ENCODE results near the gene ERVV-1. TPM values are rescaled to one million over a fixed set of nuclear protein-coding genes. Genes with fewer than 3 reads are reported as not detected.
A peak's percentile ranks its signal among the peaks of the same experiment; 100 is the strongest.

The ERVV-1 gene
- total and polyA plus RNA-seq, 7 experiments from 2014 or later, result not detected

- H3K9me3 ChIP-seq (ENCODE audit: control insufficient read depth in 2 of 3, low read length in 3 of 3), result peaks cover 0 to 29% (median 0%) of the 10 kb centered on the region in 3 experiments
- no peak for ATAC-seq
- intact Hi-C loops (cut with micrococcal nuclease), result loop anchor here (5.0 kb wide), 2 partner anchors 94 to 206 kb away; partner anchors contain the start of gene ZNF320 (in 1 of the 2)
Measured at GRCh38 chr19:52990759-52991418, 22.8 kb upstream of the ERVV-1 start.

GRCh38 chr19:52991484-52991883, 22.2 kb upstream of the ERVV-1 start:
- Mint-ChIP-seq H3K4me3 (peak overlapping the region in 6 of 10 donors; percentile 20 to 92 (median 83)), H3K27me3 (peaks cover 0 to 22% (median 9%) of the 10 kb centered on the region in 5 donors), H3K36me3 (peaks cover 17 to 48% (median 26%) of the 10 kb centered on the region in 5 donors), H3K4me1 (peaks cover 8 to 26% (median 14%) of the 10 kb centered on the region in 7 donors), H3K27ac (peak overlapping the region in 1 of 9 donors; percentile 24), H3K9me3 (peaks cover 13 to 78% (median 30%) of the 10 kb centered on the region in 11 donors)
- no peak for DNase-seq
- Histone ChIP-seq H3K4me1 (ENCODE audit: control insufficient read depth in 2 of 2, insufficient read depth in 2 of 2, low read length in 2 of 2) (peaks cover 0 to 6% of the 10 kb centered on the region in 2 donors), H3K9me3 (ENCODE audit: control insufficient read depth in 2 of 3, low read length in 3 of 3) (peaks cover 0 to 23% (median 0%) of the 10 kb centered on the region in 3 experiments), H3K4me3 (ENCODE audit: low read length) (no peak overlapping the region), H3K36me3 (ENCODE audit: control insufficient read depth in 2 of 3, insufficient read depth in 3 of 3, low read length in 3 of 3) (peaks cover 0 to 29% (median 0%) of the 10 kb centered on the region in 3 experiments), H3K27me3 (ENCODE audit: control insufficient read depth in 2 of 2, insufficient read depth in 2 of 2, low read length in 2 of 2) (no peaks in the 10 kb centered on the region), H3K27ac (ENCODE audit: low read depth, low read length) (no peak overlapping the region)
- ATAC-seq, result no peak
- intact Hi-C loops (cut with micrococcal nuclease), result loop anchor here (5.0 kb wide), 2 partner anchors 94 to 206 kb away; partner anchors contain the start of gene ZNF320 (in 1 of the 2)
- CTCF ChIA-PET, result no interaction called here
- POLR2A ChIA-PET, result interaction anchor here (1.0 kb wide), 1 partner anchor 622 kb away, joined by 3 read pairs; the partner anchor contains the start of gene ZNF880

More at GRCh38 chr19:52990759-52991418, 22.8 kb upstream of the ERVV-1 start:
- Mint-ChIP-seq H3K36me3 (peaks cover 20 to 54% (median 29%) of the 10 kb centered on the region in 5 donors), H3K4me3 (peak overlapping the region in 1 of 10 donors; percentile 21), H3K27ac (no peak overlapping the region), H3K4me1 (peaks cover 8 to 26% (median 14%) of the 10 kb centered on the region in 7 donors), H3K9me3 (peaks cover 15 to 79% (median 36%) of the 10 kb centered on the region in 11 donors), H3K27me3 (peaks cover 0 to 22% (median 9%) of the 10 kb centered on the region in 5 donors)
- ChIA-PET POLR2A (interaction anchor here (1.0 kb wide), 1 partner anchor 621 kb away, joined by 3 read pairs; the partner anchor contains the start of gene ZNF880), CTCF (no interaction called here)
- Histone ChIP-seq H3K27ac (ENCODE audit: low read depth, low read length) (no peak overlapping the region), H3K4me3 (ENCODE audit: low read length) (no peak overlapping the region), H3K4me1 (ENCODE audit: control insufficient read depth in 2 of 2, insufficient read depth in 2 of 2, low read length in 2 of 2) (peaks cover 0 to 6% of the 10 kb centered on the region in 2 donors), H3K36me3 (ENCODE audit: control insufficient read depth in 2 of 3, insufficient read depth in 3 of 3, low read length in 3 of 3) (peaks cover 0 to 35% (median 0%) of the 10 kb centered on the region in 3 experiments), H3K27me3 (ENCODE audit: control insufficient read depth in 2 of 2, insufficient read depth in 2 of 2, low read length in 2 of 2) (no peaks in the 10 kb centered on the region)
- no peak for DNase-seq

GRCh38 chr19:52992109-52993004, 21.4 kb upstream of the ERVV-1 start:
- DNase-seq, result peak in 3 of 9 donors; percentile 2 to 28 (median 20)
- H3K27me3 ChIP-seq (ENCODE audit: control insufficient read depth in 2 of 2, insufficient read depth in 2 of 2, low read length in 2 of 2), result no peaks in the 10 kb centered on the region
- H3K4me1 Mint-ChIP-seq, result peaks cover 8 to 26% (median 14%) of the 10 kb centered on the region in 7 donors
- H3K9me3 ChIP-seq (ENCODE audit: control insufficient read depth in 2 of 3, low read length in 3 of 3), result peaks cover 0 to 15% (median 0%) of the 10 kb centered on the region in 3 experiments
- H3K27ac ChIP-seq (ENCODE audit: low read depth, low read length), result peak overlapping the region; percentile 25
- CTCF ChIA-PET, result no interaction called here
- intact Hi-C loops (cut with micrococcal nuclease), result loop anchor here (1.0 to 5.0 kb wide), 10 partner anchors 30 to 341 kb away; partner anchors contain the start of genes ZNF160 (in 2 of the 2), ZNF320 (in 2 of the 2), ZNF816 (in 2 of the 2) and ZNF347 (in 1 of the 2)
- peaks cover 0 to 6% of the 10 kb centered on the region in 2 donors for H3K4me1 ChIP-seq (ENCODE audit: control insufficient read depth in 2 of 2, insufficient read depth in 2 of 2, low read length in 2 of 2)
- H3K4me3 Mint-ChIP-seq, result peak overlapping the region; percentile 20 to 92 (median 83)
- H3K36me3 ChIP-seq (ENCODE audit: control insufficient read depth in 2 of 3, insufficient read depth in 3 of 3, low read length in 3 of 3), result peaks cover 0 to 21% (median 0%) of the 10 kb centered on the region in 3 experiments
- no peak for ATAC-seq
- H3K36me3 Mint-ChIP-seq, result peaks cover 9 to 39% (median 17%) of the 10 kb centered on the region in 5 donors
- POLR2A ChIA-PET, result no interaction called here
- peak overlapping the region; percentile 55 for H3K4me3 ChIP-seq (ENCODE audit: low read length)
- H3K27me3 Mint-ChIP-seq, result peaks cover 0 to 22% (median 9%) of the 10 kb centered on the region in 5 donors
- peak overlapping the region in 5 of 9 donors; percentile 24 to 83 (median 45) for H3K27ac Mint-ChIP-seq
- H3K9me3 Mint-ChIP-seq, result peaks cover 5 to 77% (median 23%) of the 10 kb centered on the region in 11 donors

- Mint-ChIP-seq H3K27me3 (peaks cover 0 to 23% (median 14%) of the 10 kb centered on the region in 5 donors), H3K9me3 (peaks cover 2 to 76% (median 24%) of the 10 kb centered on the region in 11 donors), H3K4me1 (peaks cover 8 to 26% (median 14%) of the 10 kb centered on the region in 7 donors), H3K4me3 (peak overlapping the region; percentile 56 to 92 (median 86)), H3K27ac (peak overlapping the region in 5 of 9 donors; percentile 25 to 83 (median 54)), H3K36me3 (peaks cover 8 to 28% (median 14%) of the 10 kb centered on the region in 5 donors)
- ATAC-seq (peak; percentile 100), DNase-seq (peak; percentile 49 to 85 (median 81))
- Histone ChIP-seq H3K9me3 (ENCODE audit: control insufficient read depth in 2 of 3, low read length in 3 of 3) (peaks cover 0 to 7% (median 0%) of the 10 kb centered on the region in 3 experiments), H3K36me3 (ENCODE audit: control insufficient read depth in 2 of 3, insufficient read depth in 3 of 3, low read length in 3 of 3) (peaks cover 0 to 9% (median 0%) of the 10 kb centered on the region in 3 experiments), H3K4me1 (ENCODE audit: control insufficient read depth in 2 of 2, insufficient read depth in 2 of 2, low read length in 2 of 2) (peaks cover 0 to 6% of the 10 kb centered on the region in 2 donors), H3K27ac (ENCODE audit: low read depth, low read length) (no peak overlapping the region), H3K27me3 (ENCODE audit: control insufficient read depth in 2 of 2, insufficient read depth in 2 of 2, low read length in 2 of 2) (no peaks in the 10 kb centered on the region), H3K4me3 (ENCODE audit: low read length) (peak overlapping the region; percentile 60)
- intact Hi-C loops (cut with micrococcal nuclease), result loop anchor here (1.0 to 5.0 kb wide), 9 partner anchors 31 to 340 kb away; partner anchors contain the start of genes ZNF160 (in 2 of the 2), ZNF320 (in 2 of the 2), ZNF816 (in 2 of the 2) and ZNF347 (in 1 of the 2)
- POLR2A ChIA-PET, result no interaction called here
- CTCF ChIA-PET, result no interaction called here
Measured at GRCh38 chr19:52993342-52994178, 20.2 kb upstream of the ERVV-1 start.

- Mint-ChIP-seq H3K27ac (no peak overlapping the region), H3K9me3 (peaks cover 2 to 75% (median 23%) of the 10 kb centered on the region in 11 donors), H3K4me1 (peaks cover 8 to 26% (median 14%) of the 10 kb centered on the region in 7 donors), H3K4me3 (peak overlapping the region in 1 of 10 donors; percentile 29), H3K27me3 (peaks cover 2 to 21% (median 14%) of the 10 kb centered on the region in 5 donors), H3K36me3 (peaks cover 8 to 9% (median 9%) of the 10 kb centered on the region in 5 donors)
- no peak overlapping the region for H3K27ac ChIP-seq (ENCODE audit: low read depth, low read length)
- H3K4me3 ChIP-seq (ENCODE audit: low read length), result no peak overlapping the region
- H3K36me3 ChIP-seq (ENCODE audit: control insufficient read depth in 2 of 3, insufficient read depth in 3 of 3, low read length in 3 of 3), result no peaks in the 10 kb centered on the region
- ATAC-seq (no peak), DNase-seq (no peak)
- no peaks in the 10 kb centered on the region for H3K27me3 ChIP-seq (ENCODE audit: control insufficient read depth in 2 of 2, insufficient read depth in 2 of 2, low read length in 2 of 2)
- POLR2A ChIA-PET, result no interaction called here
- peaks cover 0 to under 1% (median 0%) of the 10 kb centered on the region in 3 experiments for H3K9me3 ChIP-seq (ENCODE audit: control insufficient read depth in 2 of 3, low read length in 3 of 3)
- CTCF ChIA-PET, result interaction anchor here (0.6 kb wide), 1 partner anchor 748 kb away, joined by 5 read pairs; no protein-coding TSS in a partner anchor
- intact Hi-C loops (cut with micrococcal nuclease), result no loop called here
- H3K4me1 ChIP-seq (ENCODE audit: control insufficient read depth in 2 of 2, insufficient read depth in 2 of 2, low read length in 2 of 2), result peaks cover 0 to 6% of the 10 kb centered on the region in 2 donors
Measured at GRCh38 chr19:52995711-52996110, 18.0 kb upstream of the ERVV-1 start.
